HepG2 (cell line): Measurements from ENCODE around the gene PHF23. TPM values are rescaled to one million over a fixed set of nuclear protein-coding genes. Genes with fewer than 3 reads are reported as not detected.

Experiments used
- ARNTL ChIP-seq: sonication (generic); formaldehyde crosslinking; IDR thresholded peaks from 2 replicates; pipeline ENCODE4 v1.4.0; 2020; ENCODE audit warnings: mild to moderate bottlenecking, missing genetic modification reagents
- CBX2 ChIP-seq, 2 experiments: fragments of 200-600 bp in 1 of 2; sonication (generic); formaldehyde crosslinking in 1 of 2; IDR thresholded peaks; 2 replicates each; pipeline versions ENCODE4 v1.7.0 to v1.8.1; 2018 to 2022; ENCODE audit warnings: low read depth in 2 of 2, low read length in 1 of 2, mild to moderate bottlenecking in 1 of 2, missing genetic modification reagents in 1 of 2
- IRF2 ChIP-seq: IDR thresholded peaks from 2 replicates; pipeline ENCODE4 v1.6.1; 2018; ENCODE audit warnings: missing genetic modification reagents, missing compliant biosample characterization
- JDP2 ChIP-seq: sonication (generic); formaldehyde crosslinking; IDR thresholded peaks from 2 replicates; pipeline ENCODE4 v1.8.1; 2022; ENCODE audit warnings: missing genetic modification reagents, borderline replicate concordance
- MAFG ChIP-seq: sonication (generic); formaldehyde crosslinking; IDR thresholded peaks from 2 replicates; pipeline ENCODE4 v1.5.1; 2020; ENCODE audit warnings: mild to moderate bottlenecking, missing genetic modification reagents
- MYNN ChIP-seq: sonication (generic); formaldehyde crosslinking; IDR thresholded peaks from 2 replicates; pipeline ENCODE4 v1.4.0; 2020; ENCODE audit warnings: mild to moderate bottlenecking, low read depth, missing genetic modification reagents
- REXO4 ChIP-seq: sonication (generic); formaldehyde crosslinking; IDR thresholded peaks from 2 replicates; pipeline ENCODE4 v1.8.0; 2022; ENCODE audit warnings: missing genetic modification reagents, mild to moderate bottlenecking, borderline replicate concordance
- ZBTB20 ChIP-seq: sonication (generic); formaldehyde crosslinking; IDR thresholded peaks from 2 replicates; pipeline ENCODE4 v1.8.1; 2023; ENCODE audit warnings: missing genetic modification reagents, low read depth, mild to moderate bottlenecking, borderline replicate concordance
- ZFP1 ChIP-seq: IDR thresholded peaks from 2 replicates; pipeline ENCODE4 v1.6.1; 2016
- ZNF12 ChIP-seq: sonication (generic); formaldehyde crosslinking; IDR thresholded peaks from 2 replicates; pipeline ENCODE4 v1.5.0; 2020; ENCODE audit warnings: missing genetic modification reagents
- ZNF124 ChIP-seq: sonication (generic); formaldehyde crosslinking; IDR thresholded peaks from 2 replicates; pipeline ENCODE4 v1.4.0; 2020; ENCODE audit warnings: missing genetic modification reagents
- ZNF543 ChIP-seq: sonication (generic); formaldehyde crosslinking; IDR thresholded peaks from 2 replicates; pipeline ENCODE4 v1.4.0; 2020; ENCODE audit warnings: mild to moderate bottlenecking, missing genetic modification reagents
- ZNF883 ChIP-seq: sonication (generic); formaldehyde crosslinking; IDR thresholded peaks from 2 replicates; pipeline ENCODE4 v1.5.1; 2020; ENCODE audit warnings: mild to moderate bottlenecking, missing genetic modification reagents; ENCODE audit errors: not compliant biosample characterization
- ZSCAN20 ChIP-seq: sonication (generic); formaldehyde crosslinking; IDR thresholded peaks from 2 replicates; pipeline ENCODE4 v1.4.0; 2020; ENCODE audit warnings: missing genetic modification reagents, mild to moderate bottlenecking, borderline replicate concordance
- polyA plus RNA-seq, 8 experiments: library from polyadenylated mRNA; depleted of rRNA in 3 of 8; stranded (reverse) in 7 of 8; unstranded in 1 of 8; fragments of >200 nt; fragmentation: Illumina TruSeq in 4 of 8; extraction: Trizol in 4 of 8; gene quantifications; 2 replicates each; pipeline versions ENCODE4 v1.2.1 to v1.2.3, GENCODE V29; 2011 to 2016; ENCODE audit warnings: low read depth in 4 of 8, missing spikeins in 1 of 8, mixed read lengths in 1 of 8; ENCODE audit not compliant: insufficient read depth in 1 of 8
- total RNA-seq, 5 experiments: library from RNA; depleted of rRNA; stranded (reverse); fragments of >200 nt; fragmentation: Illumina TruSeq; extraction: Trizol; gene quantifications; 2 replicates each; pipeline ENCODE4 v1.2.3, GENCODE V29; 2016; ENCODE audit warnings: low read depth in 1 of 5
- TF ChIP-seq, protein P1 (sequence below): fragments of 450-650 bp; IDR thresholded peaks from 2 replicates; pipeline ENCODE4 v1.6.1; 2016
- TF ChIP-seq, protein P2 (sequence below): sonication (generic); formaldehyde crosslinking; IDR thresholded peaks from 2 replicates; pipeline ENCODE4 v1.8.1; 2022; ENCODE audit warnings: low read depth, mild to moderate bottlenecking, missing genetic modification reagents
- TF ChIP-seq, protein P3 (sequence below): IDR thresholded peaks from 2 replicates; pipeline ENCODE4 v1.6.1; 2012; ENCODE audit warnings: low read length, improper control_type of control experiment
- TF ChIP-seq, protein P4 (sequence below): sonication (generic); formaldehyde crosslinking; IDR thresholded peaks from 2 replicates; pipeline ENCODE4 v1.4.0; 2020; ENCODE audit warnings: low read depth, mild to moderate bottlenecking, missing genetic modification reagents

PHF23 gene
- total and polyA plus RNA-seq, 2 of the 13 experiments (the other 11 are each of a cell fraction or from before 2014, with no cell fraction given) = 27.6 to 33.2 TPM

GRCh38 chr17:7239091-7240027 lies at the start of gene PHF23 (continued):
- TF ChIP-seq, protein P1, sequence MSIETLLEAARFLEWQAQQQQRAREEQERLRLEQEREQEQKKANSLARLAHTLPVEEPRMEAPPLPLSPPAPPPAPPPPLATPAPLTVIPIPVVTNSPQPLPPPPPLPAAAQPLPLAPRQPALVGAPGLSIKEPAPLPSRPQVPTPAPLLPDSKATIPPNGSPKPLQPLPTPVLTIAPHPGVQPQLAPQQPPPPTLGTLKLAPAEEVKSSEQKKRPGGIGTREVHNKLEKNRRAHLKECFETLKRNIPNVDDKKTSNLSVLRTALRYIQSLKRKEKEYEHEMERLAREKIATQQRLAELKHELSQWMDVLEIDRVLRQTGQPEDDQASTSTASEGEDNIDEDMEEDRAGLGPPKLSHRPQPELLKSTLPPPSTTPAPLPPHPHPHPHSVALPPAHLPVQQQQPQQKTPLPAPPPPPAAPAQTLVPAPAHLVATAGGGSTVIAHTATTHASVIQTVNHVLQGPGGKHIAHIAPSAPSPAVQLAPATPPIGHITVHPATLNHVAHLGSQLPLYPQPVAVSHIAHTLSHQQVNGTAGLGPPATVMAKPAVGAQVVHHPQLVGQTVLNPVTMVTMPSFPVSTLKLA = peak; percentile 52
- TF ChIP-seq ZNF543 (CRISPR knock-in tag) (no peak), MYNN (CRISPR knock-in tag) (no peak), ZNF124 (peak; percentile 95), ZFP1 (CRISPR knock-in tag) (no peak), REXO4 (CRISPR knock-in tag) (no peak), ZBTB20 (CRISPR knock-in tag) (no peak), ZNF12 (CRISPR knock-in tag) (no peak), IRF2 (CRISPR knock-in tag) (peak; percentile 65; the same call in 1 of the 2 replicates), MAFG (CRISPR knock-in tag) (no peak), CBX2 (IDR thresholded peaks at IDR 0.05; ENCODE audit: low read depth, low read length) (no peak), CBX2 (CRISPR knock-in tag; IDR thresholded peaks at IDR 0.05; ENCODE audit: low read depth) (no peak), ZNF883 (CRISPR knock-in tag) (peak; percentile 41), ZSCAN20 (CRISPR knock-in tag) (no peak), ARNTL (CRISPR knock-in tag) (0 out of 2 replicates have a peak, but pooled peaks have one; percentile 26), JDP2 (CRISPR knock-in tag) (no peak)
- TF ChIP-seq, protein P2, sequence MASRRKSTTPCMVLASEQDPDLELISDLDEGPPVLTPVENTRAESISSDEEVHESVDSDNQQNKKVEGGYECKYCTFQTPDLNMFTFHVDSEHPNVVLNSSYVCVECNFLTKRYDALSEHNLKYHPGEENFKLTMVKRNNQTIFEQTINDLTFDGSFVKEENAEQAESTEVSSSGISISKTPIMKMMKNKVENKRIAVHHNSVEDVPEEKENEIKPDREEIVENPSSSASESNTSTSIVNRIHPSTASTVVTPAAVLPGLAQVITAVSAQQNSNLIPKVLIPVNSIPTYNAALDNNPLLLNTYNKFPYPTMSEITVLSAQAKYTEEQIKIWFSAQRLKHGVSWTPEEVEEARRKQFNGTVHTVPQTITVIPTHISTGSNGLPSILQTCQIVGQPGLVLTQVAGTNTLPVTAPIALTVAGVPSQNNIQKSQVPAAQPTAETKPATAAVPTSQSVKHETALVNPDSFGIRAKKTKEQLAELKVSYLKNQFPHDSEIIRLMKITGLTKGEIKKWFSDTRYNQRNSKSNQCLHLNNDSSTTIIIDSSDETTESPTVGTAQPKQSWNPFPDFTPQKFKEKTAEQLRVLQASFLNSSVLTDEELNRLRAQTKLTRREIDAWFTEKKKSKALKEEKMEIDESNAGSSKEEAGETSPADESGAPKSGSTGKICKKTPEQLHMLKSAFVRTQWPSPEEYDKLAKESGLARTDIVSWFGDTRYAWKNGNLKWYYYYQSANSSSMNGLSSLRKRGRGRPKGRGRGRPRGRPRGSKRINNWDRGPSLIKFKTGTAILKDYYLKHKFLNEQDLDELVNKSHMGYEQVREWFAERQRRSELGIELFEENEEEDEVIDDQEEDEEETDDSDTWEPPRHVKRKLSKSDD (CRISPR knock-in tag) = no peak
- TF ChIP-seq, protein P3, sequence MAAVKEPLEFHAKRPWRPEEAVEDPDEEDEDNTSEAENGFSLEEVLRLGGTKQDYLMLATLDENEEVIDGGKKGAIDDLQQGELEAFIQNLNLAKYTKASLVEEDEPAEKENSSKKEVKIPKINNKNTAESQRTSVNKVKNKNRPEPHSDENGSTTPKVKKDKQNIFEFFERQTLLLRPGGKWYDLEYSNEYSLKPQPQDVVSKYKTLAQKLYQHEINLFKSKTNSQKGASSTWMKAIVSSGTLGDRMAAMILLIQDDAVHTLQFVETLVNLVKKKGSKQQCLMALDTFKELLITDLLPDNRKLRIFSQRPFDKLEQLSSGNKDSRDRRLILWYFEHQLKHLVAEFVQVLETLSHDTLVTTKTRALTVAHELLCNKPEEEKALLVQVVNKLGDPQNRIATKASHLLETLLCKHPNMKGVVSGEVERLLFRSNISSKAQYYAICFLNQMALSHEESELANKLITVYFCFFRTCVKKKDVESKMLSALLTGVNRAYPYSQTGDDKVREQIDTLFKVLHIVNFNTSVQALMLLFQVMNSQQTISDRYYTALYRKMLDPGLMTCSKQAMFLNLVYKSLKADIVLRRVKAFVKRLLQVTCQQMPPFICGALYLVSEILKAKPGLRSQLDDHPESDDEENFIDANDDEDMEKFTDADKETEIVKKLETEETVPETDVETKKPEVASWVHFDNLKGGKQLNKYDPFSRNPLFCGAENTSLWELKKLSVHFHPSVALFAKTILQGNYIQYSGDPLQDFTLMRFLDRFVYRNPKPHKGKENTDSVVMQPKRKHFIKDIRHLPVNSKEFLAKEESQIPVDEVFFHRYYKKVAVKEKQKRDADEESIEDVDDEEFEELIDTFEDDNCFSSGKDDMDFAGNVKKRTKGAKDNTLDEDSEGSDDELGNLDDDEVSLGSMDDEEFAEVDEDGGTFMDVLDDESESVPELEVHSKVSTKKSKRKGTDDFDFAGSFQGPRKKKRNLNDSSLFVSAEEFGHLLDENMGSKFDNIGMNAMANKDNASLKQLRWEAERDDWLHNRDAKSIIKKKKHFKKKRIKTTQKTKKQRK = no peak
- TF ChIP-seq, protein P4, sequence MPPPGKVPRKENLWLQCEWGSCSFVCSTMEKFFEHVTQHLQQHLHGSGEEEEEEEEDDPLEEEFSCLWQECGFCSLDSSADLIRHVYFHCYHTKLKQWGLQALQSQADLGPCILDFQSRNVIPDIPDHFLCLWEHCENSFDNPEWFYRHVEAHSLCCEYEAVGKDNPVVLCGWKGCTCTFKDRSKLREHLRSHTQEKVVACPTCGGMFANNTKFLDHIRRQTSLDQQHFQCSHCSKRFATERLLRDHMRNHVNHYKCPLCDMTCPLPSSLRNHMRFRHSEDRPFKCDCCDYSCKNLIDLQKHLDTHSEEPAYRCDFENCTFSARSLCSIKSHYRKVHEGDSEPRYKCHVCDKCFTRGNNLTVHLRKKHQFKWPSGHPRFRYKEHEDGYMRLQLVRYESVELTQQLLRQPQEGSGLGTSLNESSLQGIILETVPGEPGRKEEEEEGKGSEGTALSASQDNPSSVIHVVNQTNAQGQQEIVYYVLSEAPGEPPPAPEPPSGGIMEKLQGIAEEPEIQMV (CRISPR knock-in tag) = peak; percentile 20; the same call in 1 of the 2 replicates
